Astrocyte (in vitro differentiated cells and primary cell): ENCODE results near the gene CCDC107. TPM values are rescaled to one million over a fixed set of nuclear protein-coding genes. Genes with fewer than 3 reads are reported as not detected.
"Not testable (repeated sequence)": the region's sequence is repeated elsewhere in the genome, so short reads cannot be mapped to it uniquely, and the experiment has no call there.

ENCODE experiments used
- DNase-seq: peaks from one replicate; pipeline ENCODE4 v3.0.0-alpha.2; 2010; ENCODE audit warnings: low read depth
- FAIRE-seq: peaks from 2 replicates; lab custom pipeline; 2011; peaks lifted over from hg19 to GRCh38; lab: Jason Lieb, UNC
- H2AFZ ChIP-seq: 2 replicates; pipeline ENCODE4 v1.6.0; 2012; ENCODE audit warnings: low read depth, low read length, inconsistent platforms
- H3K27ac ChIP-seq: 2 replicates; pipeline ENCODE4 v1.5.1; 2011; ENCODE audit warnings: low read depth, low read length, inconsistent platforms
- H3K27me3 ChIP-seq: 2 replicates; pipeline ENCODE4 v1.6.0; 2011; ENCODE audit warnings: low read length, inconsistent platforms; ENCODE audit not compliant: insufficient read depth
- H3K36me3 ChIP-seq: 2 replicates; pipeline ENCODE4 v1.5.1; 2011; ENCODE audit warnings: low read length, inconsistent platforms; ENCODE audit not compliant: insufficient read depth
- H3K4me1 ChIP-seq: 2 replicates; pipeline ENCODE4 v1.5.1; 2011; ENCODE audit warnings: low read length, inconsistent platforms; ENCODE audit not compliant: insufficient read depth
- H3K4me2 ChIP-seq: 2 replicates; pipeline ENCODE4 v1.6.0; 2012; ENCODE audit warnings: low read length, inconsistent platforms
- H3K4me3 ChIP-seq: 2 replicates; pipeline ENCODE4 v1.5.1; 2011; ENCODE audit warnings: low read depth, mild to moderate bottlenecking, low read length, inconsistent platforms; ENCODE audit not compliant: insufficient read depth
- H3K79me2 ChIP-seq: 2 replicates; pipeline ENCODE4 v1.6.0; 2012; ENCODE audit warnings: mild to moderate bottlenecking, low read length, inconsistent platforms; ENCODE audit not compliant: insufficient read depth
- H3K9ac ChIP-seq: 2 replicates; pipeline ENCODE4 v1.6.0; 2012; ENCODE audit warnings: mild to moderate bottlenecking, low read length, inconsistent platforms
- H3K9me3 ChIP-seq: 2 replicates; pipeline ENCODE4 v1.5.1; 2012; ENCODE audit warnings: low read depth, mild to moderate bottlenecking, low read length, inconsistent platforms; ENCODE audit not compliant: insufficient read depth
- H4K20me1 ChIP-seq: 2 replicates; pipeline ENCODE4 v1.6.0; 2012; ENCODE audit warnings: low read length, inconsistent platforms; ENCODE audit not compliant: insufficient read depth
- H3K27ac Mint-ChIP-seq: one replicate; pipeline ENCODE4 v1.8.0; 2021; ENCODE audit warnings: mild to moderate bottlenecking, mixed read lengths; ENCODE audit not compliant: unreplicated experiment
- H3K27me3 Mint-ChIP-seq: one replicate; pipeline ENCODE4 v1.8.0; 2021; ENCODE audit warnings: low read depth, mixed read lengths; ENCODE audit not compliant: unreplicated experiment
- H3K36me3 Mint-ChIP-seq: one replicate; pipeline ENCODE4 v1.8.0; 2021; ENCODE audit warnings: low read depth, mixed read lengths; ENCODE audit not compliant: unreplicated experiment
- H3K4me1 Mint-ChIP-seq: one replicate; pipeline ENCODE4 v1.8.0; 2021; ENCODE audit warnings: low read depth, mixed read lengths; ENCODE audit not compliant: unreplicated experiment
- H3K4me3 Mint-ChIP-seq: one replicate; pipeline ENCODE4 v1.8.0; 2021; ENCODE audit warnings: mild to moderate bottlenecking, moderate library complexity, mixed read lengths; ENCODE audit not compliant: unreplicated experiment
- H3K9me3 Mint-ChIP-seq: one replicate; pipeline ENCODE4 v1.8.0; 2021; ENCODE audit warnings: mild to moderate bottlenecking, mixed read lengths; ENCODE audit not compliant: unreplicated experiment
- CTCF ChIP-seq: IDR thresholded peaks from 2 replicates; pipeline ENCODE4 v1.5.1; 2011; ENCODE audit warnings: low read depth, mild to moderate bottlenecking, inconsistent platforms, low read length, moderate library complexity; ENCODE audit not compliant: insufficient read depth
- EZH2 ChIP-seq: IDR thresholded peaks from 2 replicates; pipeline ENCODE4 v1.6.1; 2012; ENCODE audit warnings: mild to moderate bottlenecking, low read length, inconsistent platforms; ENCODE audit not compliant: insufficient read depth
- total RNA-seq: library from RNA; stranded (reverse); gene quantifications from 2 replicates; pipeline ENCODE4 v1.2.1, GENCODE V29; 2021

CCDC107 gene
- total RNA-seq, 1 donor from 2014 or later: 18.8 TPM

DNA sequence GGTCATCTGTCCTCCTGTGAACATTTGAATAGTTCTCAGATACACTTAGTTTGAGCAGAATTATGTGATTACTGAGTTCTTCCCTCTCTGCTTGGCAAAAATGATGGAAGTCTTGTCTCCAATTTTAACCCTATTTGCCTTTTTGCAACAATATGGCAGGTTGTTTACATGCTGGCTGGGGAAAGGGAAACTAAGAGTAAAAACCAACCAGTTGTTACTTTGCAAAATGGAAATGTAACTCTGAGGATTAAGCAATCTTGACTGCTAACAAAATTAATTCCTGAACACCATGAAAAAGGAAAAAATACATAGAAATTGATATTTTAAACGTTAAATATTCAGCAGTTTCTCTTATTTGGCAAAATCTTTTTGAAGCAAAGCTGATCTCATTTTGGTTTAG lies 18.5 kb upstream of the CCDC107 start:
- Histone ChIP-seq H3K27ac (no peak overlapping the region), H3K4me3 (no peak overlapping the region), H3K4me1 (no peaks in the 10 kb centered on the region), H2AFZ (no peak overlapping the region), H4K20me1 (no peaks in the 10 kb centered on the region), H3K4me2 (no peak overlapping the region), H3K9me3 (no peaks in the 10 kb centered on the region), H3K9ac (no peak overlapping the region), H3K36me3 (no peaks in the 10 kb centered on the region), H3K79me2 (no peaks in the 10 kb centered on the region), H3K27me3 (no peaks in the 10 kb centered on the region)
- no peak for TF ChIP-seq CTCF
- no peak for TF ChIP-seq EZH2
- FAIRE-seq (peak; percentile 64), DNase-seq (no peak)
- Mint-ChIP-seq H3K4me3 (no peak overlapping the region), H3K9me3 (peaks cover 3% of the 10 kb centered on the region), H3K27me3 (no peaks in the 10 kb centered on the region), H3K27ac (no peak overlapping the region), H3K4me1 (peaks cover 7% of the 10 kb centered on the region), H3K36me3 (peaks cover 8% of the 10 kb centered on the region)

DNA sequence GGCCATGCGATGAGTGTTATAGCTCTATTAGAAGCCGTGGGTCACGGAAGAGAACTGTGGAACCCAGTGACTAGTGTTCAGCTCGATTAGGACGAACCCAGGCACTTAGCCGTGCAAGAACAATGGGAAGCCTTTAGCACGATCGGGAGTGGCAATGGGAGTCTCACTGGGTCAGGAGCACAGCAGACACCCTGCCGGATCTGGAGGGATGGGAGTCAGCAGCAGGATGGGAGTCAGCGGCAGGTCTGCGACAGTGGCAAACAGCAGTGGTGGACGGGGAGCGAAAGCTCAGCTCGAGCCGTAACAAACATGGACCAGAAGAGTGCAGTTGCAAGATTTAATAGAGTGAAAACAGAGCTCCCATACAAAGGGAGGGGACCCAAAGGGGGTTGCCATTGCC lies 17.7 kb upstream of the CCDC107 start:
- H3K4me1 Mint-ChIP-seq, H2AFZ ChIP-seq, H3K4me1 ChIP-seq, H3K9me3 Mint-ChIP-seq, H3K79me2 ChIP-seq, H3K9ac ChIP-seq, FAIRE-seq, H3K27me3 ChIP-seq, DNase-seq, H3K4me2 ChIP-seq, H3K27ac ChIP-seq, H3K9me3 ChIP-seq, H3K36me3 ChIP-seq, H3K27ac Mint-ChIP-seq, H3K4me3 ChIP-seq, H3K27me3 Mint-ChIP-seq, H3K4me3 Mint-ChIP-seq, H3K36me3 Mint-ChIP-seq, H4K20me1 ChIP-seq: not testable (repeated sequence)

- not testable (repeated sequence) for DNase-seq, H3K27me3 ChIP-seq, H3K4me3 Mint-ChIP-seq, H3K79me2 ChIP-seq, H3K9me3 Mint-ChIP-seq, FAIRE-seq, H3K27ac ChIP-seq, H3K4me1 Mint-ChIP-seq, H3K9ac ChIP-seq, H3K9me3 ChIP-seq, H3K27me3 Mint-ChIP-seq, H3K36me3 ChIP-seq, H4K20me1 ChIP-seq, H2AFZ ChIP-seq, H3K4me2 ChIP-seq, H3K4me3 ChIP-seq, H3K27ac Mint-ChIP-seq, H3K36me3 Mint-ChIP-seq, H3K4me1 ChIP-seq
Measured at GRCh38 chr9:35641478-35641877, 16.6 kb upstream of the CCDC107 start.

DNA sequence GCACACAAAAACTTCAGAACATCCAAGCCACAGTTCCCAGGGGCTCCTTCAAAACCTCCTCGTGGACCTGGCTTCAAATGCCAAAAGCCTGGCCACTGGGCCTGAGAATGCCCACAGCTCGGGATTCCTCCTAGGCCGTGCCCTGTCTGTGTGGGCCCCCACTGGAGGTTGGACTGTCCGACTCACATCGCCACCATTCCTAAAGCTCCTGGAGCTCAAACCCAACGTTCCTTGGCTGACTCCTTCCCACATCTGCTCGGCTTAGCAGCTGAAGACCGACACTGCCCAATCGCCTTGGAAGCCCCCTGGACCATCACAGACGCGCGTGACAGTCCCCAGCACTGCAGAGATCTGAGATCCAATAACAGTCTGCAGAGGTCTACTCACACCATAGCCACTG lies 15.0 kb upstream of the CCDC107 start:
- no peak overlapping the region for H3K4me2 ChIP-seq
- no peaks in the 10 kb centered on the region for H3K27me3 Mint-ChIP-seq
- H3K9me3 ChIP-seq: no peaks in the 10 kb centered on the region
- no peak overlapping the region for H3K27ac ChIP-seq
- peaks cover 4% of the 10 kb centered on the region for H3K4me1 Mint-ChIP-seq
- peaks cover 8% of the 10 kb centered on the region for H3K36me3 Mint-ChIP-seq
- H3K4me3 Mint-ChIP-seq: no peak overlapping the region
- H2AFZ ChIP-seq: no peak overlapping the region
- H3K9me3 Mint-ChIP-seq: peaks cover 3% of the 10 kb centered on the region
- no peak for TF ChIP-seq CTCF
- TF ChIP-seq EZH2: no peak
- no peaks in the 10 kb centered on the region for H4K20me1 ChIP-seq
- DNase-seq (no peak), FAIRE-seq (no peak)
- H3K9ac ChIP-seq: no peak overlapping the region
- H3K27me3 ChIP-seq: no peaks in the 10 kb centered on the region
- no peaks in the 10 kb centered on the region for H3K36me3 ChIP-seq
- no peak overlapping the region for H3K4me3 ChIP-seq
- H3K27ac Mint-ChIP-seq: no peak overlapping the region
- H3K4me1 ChIP-seq: peaks cover 6% of the 10 kb centered on the region
- H3K79me2 ChIP-seq: no peaks in the 10 kb centered on the region

DNA sequence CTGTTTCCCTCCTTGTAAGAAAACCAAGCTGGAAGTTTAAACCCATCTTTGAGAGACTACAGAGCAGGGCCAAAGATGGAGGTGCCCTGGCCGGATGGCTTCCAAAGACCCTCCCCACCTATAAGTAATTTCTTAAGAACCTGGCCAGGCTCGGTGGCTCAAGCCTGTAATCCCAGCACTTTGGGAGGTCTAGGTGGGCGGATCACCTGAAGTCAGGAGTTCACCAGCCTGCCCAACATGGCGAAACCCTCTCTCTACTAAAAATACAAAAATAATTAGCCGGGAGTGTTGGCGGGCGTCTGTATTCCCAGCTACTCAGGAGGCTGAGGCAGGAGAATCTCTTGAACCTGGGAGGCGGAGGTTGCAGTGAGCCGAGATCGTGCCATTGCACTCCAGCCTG lies 12.4 kb upstream of the CCDC107 start:
- not testable (repeated sequence) for H3K27me3 Mint-ChIP-seq, DNase-seq, H3K9me3 Mint-ChIP-seq, H4K20me1 ChIP-seq, H3K9ac ChIP-seq, H3K36me3 ChIP-seq, H3K4me3 ChIP-seq, H3K27ac Mint-ChIP-seq, H3K9me3 ChIP-seq, H3K27ac ChIP-seq, H3K79me2 ChIP-seq, FAIRE-seq, H3K27me3 ChIP-seq, H3K36me3 Mint-ChIP-seq
- Histone ChIP-seq H2AFZ (peak overlapping the region; percentile 83), H3K4me1 (peaks cover 16% of the 10 kb centered on the region), H3K4me2 (peak overlapping the region; percentile 88)
- Mint-ChIP-seq H3K4me1 (peaks cover 11% of the 10 kb centered on the region), H3K4me3 (peak overlapping the region; percentile 88)
